K562 (cell line): Measurements from ENCODE around the gene DYNLT2. TPM values are rescaled to one million over a fixed set of nuclear protein-coding genes. Genes with fewer than 3 reads are reported as not detected.

ENCODE experiments used
- CEBPG ChIP-seq, 3 experiments: fragments of 200-800 bp in 1 of 3; sonication (Bioruptor generic) in 1 of 3; sonication (generic) in 1 of 3; formaldehyde crosslinking in 1 of 3; IDR thresholded peaks in 2 of 3; conservative IDR thresholded peaks in 1 of 3; 2 replicates each; pipeline versions ENCODE4 v1.6.1 to v1.8.0; 2016 to 2022; ENCODE audit warnings: missing compliant biosample characterization in 2 of 3, missing genetic modification characterization in 2 of 3, mild to moderate bottlenecking in 1 of 3, missing genetic modification reagents in 1 of 3
- GATAD2B ChIP-seq: fragments of 450-650 bp; IDR thresholded peaks from 2 replicates; pipeline ENCODE4 v1.6.1; 2017; ENCODE audit warnings: mild to moderate bottlenecking, borderline replicate concordance
- HNRNPLL ChIP-seq: fragments of 200-400 bp; formaldehyde crosslinking; IDR thresholded peaks from 2 replicates; pipeline ENCODE4 v1.6.1; 2017; ENCODE audit warnings: low read length, low read depth, mild to moderate bottlenecking; ENCODE audit not compliant: poor library complexity, severe bottlenecking
- KLF6 ChIP-seq: fragments of 250-450 bp; sonication (Bioruptor Pico); IDR thresholded peaks from 2 replicates; pipeline ENCODE4 v1.4.0; 2020; ENCODE audit warnings: mild to moderate bottlenecking, moderate library complexity, borderline replicate concordance
- L3MBTL2 ChIP-seq: fragments of 450-650 bp; IDR thresholded peaks from 2 replicates; pipeline ENCODE4 v1.6.1; 2016; ENCODE audit warnings: mild to moderate bottlenecking, moderate library complexity
- MXI1 ChIP-seq: IDR thresholded peaks from 2 replicates; pipeline ENCODE4 v1.6.1; 2011; ENCODE audit warnings: low read depth, mild to moderate bottlenecking, improper control_type of control experiment, low read length
- NFIC ChIP-seq: fragments of 450-650 bp; IDR thresholded peaks from 2 replicates; pipeline ENCODE4 v1.6.1; 2017; ENCODE audit warnings: mild to moderate bottlenecking, inconsistent platforms
- PURB ChIP-seq: sonication (generic); formaldehyde crosslinking; IDR thresholded peaks from 2 replicates; pipeline ENCODE4 v1.9.0; 2021; ENCODE audit warnings: low read depth, mild to moderate bottlenecking, missing genetic modification reagents
- SNIP1 ChIP-seq: fragments of 450-650 bp; IDR thresholded peaks from 2 replicates; pipeline ENCODE4 v1.7.1; 2017; ENCODE audit warnings: low read depth, mild to moderate bottlenecking
- ZNF584 ChIP-seq: fragments of 200-800 bp; sonication (Bioruptor generic); IDR thresholded peaks from 2 replicates; pipeline ENCODE4 v1.6.1; 2016; ENCODE audit warnings: low read depth, mild to moderate bottlenecking, missing genetic modification characterization, missing compliant biosample characterization
- polyA plus RNA-seq, 8 experiments: library from polyadenylated mRNA; depleted of rRNA in 4 of 8; stranded (reverse) in 5 of 8; unstranded in 3 of 8; fragments of >200 nt; fragmentation: Nextera tagmentation in 2 of 8; fragmentation: Illumina TruSeq in 1 of 8; extraction: Ambion mirVana in 2 of 8; extraction: Trizol in 1 of 8; gene quantifications; 2 replicates each; pipeline versions ENCODE4 v1.2.1 to v1.2.3, GENCODE V29; 2011 to 2014; ENCODE audit warnings: inconsistent platforms in 1 of 8, missing spikeins in 1 of 8
- total RNA-seq, 7 experiments: library from RNA; depleted of rRNA in 6 of 7; stranded (reverse); fragments of >200 nt in 6 of 7; fragmentation: Illumina TruSeq in 2 of 7; extraction: Trizol in 2 of 7; gene quantifications; 2 replicates each; pipeline versions ENCODE4 v1.2.1 to v1.2.3, GENCODE V29; 2011 to 2021; ENCODE audit warnings: low replicate concordance in 1 of 7
- TF ChIP-seq, protein P1 (sequence below): fragments of 200-800 bp; sonication (Bioruptor generic); IDR thresholded peaks from 2 replicates; pipeline ENCODE4 v1.6.1; 2017; ENCODE audit warnings: missing genetic modification characterization, missing compliant biosample characterization
- TF ChIP-seq, protein P2 (sequence below): fragments of 250-450 bp; sonication (Bioruptor Pico); IDR thresholded peaks from 2 replicates; pipeline ENCODE4 v1.4.0; 2020
- TF ChIP-seq, protein P3 (sequence below): fragments of 450-650 bp; IDR thresholded peaks from 2 replicates; pipeline ENCODE4 v1.6.1; 2017; ENCODE audit warnings: antibody characterized with exemption, mild to moderate bottlenecking
- TF ChIP-seq, protein P4 (sequence below), 2 experiments: fragments of 200-800 bp in 1 of 2; sonication (Bioruptor generic) in 1 of 2; sonication (generic) in 1 of 2; formaldehyde crosslinking in 1 of 2; IDR thresholded peaks in 1 of 2; conservative IDR thresholded peaks in 1 of 2; 2 replicates each; pipeline versions ENCODE4 v1.5.0 to v1.6.1; 2016 to 2020; ENCODE audit warnings: missing compliant biosample characterization in 1 of 2, missing genetic modification characterization in 1 of 2, missing genetic modification reagents in 1 of 2

Gene DYNLT2
- total and polyA plus RNA-seq, 9 of the 15 experiments (the other 6 are each of a cell fraction or from before 2014, with no cell fraction given) = 2.0 to 12.8 (median 6.3) TPM

DNA sequence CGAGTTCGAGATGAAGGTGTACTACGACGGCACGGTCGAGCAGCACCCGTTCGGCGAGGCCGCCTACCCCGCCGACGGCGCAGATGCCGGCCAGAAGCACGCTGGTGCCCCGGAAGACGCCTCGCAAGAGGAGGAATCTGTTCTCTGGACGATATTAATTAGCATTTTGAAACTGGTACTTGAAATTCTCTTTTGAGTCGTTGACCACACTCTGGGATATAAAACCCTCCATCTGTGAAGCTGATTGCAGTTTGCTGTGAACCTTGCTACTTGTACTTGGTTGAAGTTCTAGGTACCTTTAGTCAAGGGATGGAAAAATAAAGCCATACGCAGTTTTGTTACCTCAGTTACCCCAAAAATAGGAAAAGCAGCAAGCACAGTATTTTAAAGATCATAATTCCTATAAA lies 48.5 kb downstream of the DYNLT2 start (continued):
- TF ChIP-seq, protein P1, sequence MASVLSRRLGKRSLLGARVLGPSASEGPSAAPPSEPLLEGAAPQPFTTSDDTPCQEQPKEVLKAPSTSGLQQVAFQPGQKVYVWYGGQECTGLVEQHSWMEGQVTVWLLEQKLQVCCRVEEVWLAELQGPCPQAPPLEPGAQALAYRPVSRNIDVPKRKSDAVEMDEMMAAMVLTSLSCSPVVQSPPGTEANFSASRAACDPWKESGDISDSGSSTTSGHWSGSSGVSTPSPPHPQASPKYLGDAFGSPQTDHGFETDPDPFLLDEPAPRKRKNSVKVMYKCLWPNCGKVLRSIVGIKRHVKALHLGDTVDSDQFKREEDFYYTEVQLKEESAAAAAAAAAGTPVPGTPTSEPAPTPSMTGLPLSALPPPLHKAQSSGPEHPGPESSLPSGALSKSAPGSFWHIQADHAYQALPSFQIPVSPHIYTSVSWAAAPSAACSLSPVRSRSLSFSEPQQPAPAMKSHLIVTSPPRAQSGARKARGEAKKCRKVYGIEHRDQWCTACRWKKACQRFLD (CRISPR knock-in tag) = 0 out of 2 replicates have a peak, but pooled peaks have one; percentile 6
- TF ChIP-seq L3MBTL2 = no peak; the same call in 1 of the 2 replicates
- TF ChIP-seq KLF6 = no peak
- TF ChIP-seq GATAD2B = no peak
- no peak for TF ChIP-seq SNIP1
- peak; percentile 54; the same call in 1 of the 2 replicates for TF ChIP-seq NFIC
- no peak for TF ChIP-seq MXI1
- no peak for TF ChIP-seq ZNF584
- no peak for TF ChIP-seq PURB
- TF ChIP-seq, protein P2, sequence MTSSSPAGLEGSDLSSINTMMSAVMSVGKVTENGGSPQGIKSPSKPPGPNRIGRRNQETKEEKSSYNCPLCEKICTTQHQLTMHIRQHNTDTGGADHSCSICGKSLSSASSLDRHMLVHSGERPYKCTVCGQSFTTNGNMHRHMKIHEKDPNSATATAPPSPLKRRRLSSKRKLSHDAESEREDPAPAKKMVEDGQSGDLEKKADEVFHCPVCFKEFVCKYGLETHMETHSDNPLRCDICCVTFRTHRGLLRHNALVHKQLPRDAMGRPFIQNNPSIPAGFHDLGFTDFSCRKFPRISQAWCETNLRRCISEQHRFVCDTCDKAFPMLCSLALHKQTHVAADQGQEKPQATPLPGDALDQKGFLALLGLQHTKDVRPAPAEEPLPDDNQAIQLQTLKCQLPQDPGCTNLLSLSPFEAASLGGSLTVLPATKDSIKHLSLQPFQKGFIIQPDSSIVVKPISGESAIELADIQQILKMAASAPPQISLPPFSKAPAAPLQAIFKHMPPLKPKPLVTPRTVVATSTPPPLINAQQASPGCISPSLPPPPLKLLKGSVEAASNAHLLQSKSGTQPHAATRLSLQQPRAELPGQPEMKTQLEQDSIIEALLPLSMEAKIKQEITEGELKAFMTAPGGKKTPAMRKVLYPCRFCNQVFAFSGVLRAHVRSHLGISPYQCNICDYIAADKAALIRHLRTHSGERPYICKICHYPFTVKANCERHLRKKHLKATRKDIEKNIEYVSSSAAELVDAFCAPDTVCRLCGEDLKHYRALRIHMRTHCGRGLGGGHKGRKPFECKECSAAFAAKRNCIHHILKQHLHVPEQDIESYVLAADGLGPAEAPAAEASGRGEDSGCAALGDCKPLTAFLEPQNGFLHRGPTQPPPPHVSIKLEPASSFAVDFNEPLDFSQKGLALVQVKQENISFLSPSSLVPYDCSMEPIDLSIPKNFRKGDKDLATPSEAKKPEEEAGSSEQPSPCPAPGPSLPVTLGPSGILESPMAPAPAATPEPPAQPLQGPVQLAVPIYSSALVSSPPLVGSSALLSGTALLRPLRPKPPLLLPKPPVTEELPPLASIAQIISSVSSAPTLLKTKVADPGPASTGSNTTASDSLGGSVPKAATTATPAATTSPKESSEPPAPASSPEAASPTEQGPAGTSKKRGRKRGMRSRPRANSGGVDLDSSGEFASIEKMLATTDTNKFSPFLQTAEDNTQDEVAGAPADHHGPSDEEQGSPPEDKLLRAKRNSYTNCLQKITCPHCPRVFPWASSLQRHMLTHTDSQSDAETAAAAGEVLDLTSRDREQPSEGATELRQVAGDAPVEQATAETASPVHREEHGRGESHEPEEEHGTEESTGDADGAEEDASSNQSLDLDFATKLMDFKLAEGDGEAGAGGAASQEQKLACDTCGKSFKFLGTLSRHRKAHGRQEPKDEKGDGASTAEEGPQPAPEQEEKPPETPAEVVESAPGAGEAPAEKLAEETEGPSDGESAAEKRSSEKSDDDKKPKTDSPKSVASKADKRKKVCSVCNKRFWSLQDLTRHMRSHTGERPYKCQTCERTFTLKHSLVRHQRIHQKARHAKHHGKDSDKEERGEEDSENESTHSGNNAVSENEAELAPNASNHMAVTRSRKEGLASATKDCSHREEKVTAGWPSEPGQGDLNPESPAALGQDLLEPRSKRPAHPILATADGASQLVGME (CRISPR knock-in tag) = no peak
- TF ChIP-seq, protein P3, sequence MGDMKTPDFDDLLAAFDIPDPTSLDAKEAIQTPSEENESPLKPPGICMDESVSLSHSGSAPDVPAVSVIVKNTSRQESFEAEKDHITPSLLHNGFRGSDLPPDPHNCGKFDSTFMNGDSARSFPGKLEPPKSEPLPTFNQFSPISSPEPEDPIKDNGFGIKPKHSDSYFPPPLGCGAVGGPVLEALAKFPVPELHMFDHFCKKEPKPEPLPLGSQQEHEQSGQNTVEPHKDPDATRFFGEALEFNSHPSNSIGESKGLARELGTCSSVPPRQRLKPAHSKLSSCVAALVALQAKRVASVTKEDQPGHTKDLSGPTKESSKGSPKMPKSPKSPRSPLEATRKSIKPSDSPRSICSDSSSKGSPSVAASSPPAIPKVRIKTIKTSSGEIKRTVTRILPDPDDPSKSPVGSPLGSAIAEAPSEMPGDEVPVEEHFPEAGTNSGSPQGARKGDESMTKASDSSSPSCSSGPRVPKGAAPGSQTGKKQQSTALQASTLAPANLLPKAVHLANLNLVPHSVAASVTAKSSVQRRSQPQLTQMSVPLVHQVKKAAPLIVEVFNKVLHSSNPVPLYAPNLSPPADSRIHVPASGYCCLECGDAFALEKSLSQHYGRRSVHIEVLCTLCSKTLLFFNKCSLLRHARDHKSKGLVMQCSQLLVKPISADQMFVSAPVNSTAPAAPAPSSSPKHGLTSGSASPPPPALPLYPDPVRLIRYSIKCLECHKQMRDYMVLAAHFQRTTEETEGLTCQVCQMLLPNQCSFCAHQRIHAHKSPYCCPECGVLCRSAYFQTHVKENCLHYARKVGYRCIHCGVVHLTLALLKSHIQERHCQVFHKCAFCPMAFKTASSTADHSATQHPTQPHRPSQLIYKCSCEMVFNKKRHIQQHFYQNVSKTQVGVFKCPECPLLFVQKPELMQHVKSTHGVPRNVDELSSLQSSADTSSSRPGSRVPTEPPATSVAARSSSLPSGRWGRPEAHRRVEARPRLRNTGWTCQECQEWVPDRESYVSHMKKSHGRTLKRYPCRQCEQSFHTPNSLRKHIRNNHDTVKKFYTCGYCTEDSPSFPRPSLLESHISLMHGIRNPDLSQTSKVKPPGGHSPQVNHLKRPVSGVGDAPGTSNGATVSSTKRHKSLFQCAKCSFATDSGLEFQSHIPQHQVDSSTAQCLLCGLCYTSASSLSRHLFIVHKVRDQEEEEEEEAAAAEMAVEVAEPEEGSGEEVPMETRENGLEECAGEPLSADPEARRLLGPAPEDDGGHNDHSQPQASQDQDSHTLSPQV = 0 out of 2 replicates have a peak, but pooled peaks have one; percentile 35
- TF ChIP-seq HNRNPLL = peak; percentile 72
- no peak; the same call in 1 of the 2 replicates for TF ChIP-seq CEBPG (CRISPR knock-in tag; IDR thresholded peaks at IDR 0.05)
- TF ChIP-seq CEBPG (tag; conservative IDR thresholded peaks at IDR 0.05 in 1 of 2, IDR thresholded peaks at IDR 0.05 in 1 of 2) = no peak
- TF ChIP-seq, protein P4, sequence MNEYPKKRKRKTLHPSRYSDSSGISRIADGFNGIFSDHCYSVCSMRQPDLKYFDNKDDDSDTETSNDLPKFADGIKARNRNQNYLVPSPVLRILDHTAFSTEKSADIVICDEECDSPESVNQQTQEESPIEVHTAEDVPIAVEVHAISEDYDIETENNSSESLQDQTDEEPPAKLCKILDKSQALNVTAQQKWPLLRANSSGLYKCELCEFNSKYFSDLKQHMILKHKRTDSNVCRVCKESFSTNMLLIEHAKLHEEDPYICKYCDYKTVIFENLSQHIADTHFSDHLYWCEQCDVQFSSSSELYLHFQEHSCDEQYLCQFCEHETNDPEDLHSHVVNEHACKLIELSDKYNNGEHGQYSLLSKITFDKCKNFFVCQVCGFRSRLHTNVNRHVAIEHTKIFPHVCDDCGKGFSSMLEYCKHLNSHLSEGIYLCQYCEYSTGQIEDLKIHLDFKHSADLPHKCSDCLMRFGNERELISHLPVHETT (CRISPR knock-in tag; conservative IDR thresholded peaks at IDR 0.05 in 1 of 2, IDR thresholded peaks at IDR 0.05 in 1 of 2) = no peak
